NCI-H510A treated with DMSO at 0.1 percent for 48 hours (cell line): Measurements from ENCODE around the gene GAA.
A peak's percentile ranks its signal among the peaks of the same experiment; 100 is the strongest.
"Not testable (repeated sequence)": the region's sequence is repeated elsewhere in the genome, so short reads cannot be mapped to it uniquely, and the experiment has no call there.

Experiments used
- DNase-seq: peaks from one replicate; lab custom pipeline; 2025; lab: John Stamatoyannopoulos, UW

The GAA gene

DNA sequence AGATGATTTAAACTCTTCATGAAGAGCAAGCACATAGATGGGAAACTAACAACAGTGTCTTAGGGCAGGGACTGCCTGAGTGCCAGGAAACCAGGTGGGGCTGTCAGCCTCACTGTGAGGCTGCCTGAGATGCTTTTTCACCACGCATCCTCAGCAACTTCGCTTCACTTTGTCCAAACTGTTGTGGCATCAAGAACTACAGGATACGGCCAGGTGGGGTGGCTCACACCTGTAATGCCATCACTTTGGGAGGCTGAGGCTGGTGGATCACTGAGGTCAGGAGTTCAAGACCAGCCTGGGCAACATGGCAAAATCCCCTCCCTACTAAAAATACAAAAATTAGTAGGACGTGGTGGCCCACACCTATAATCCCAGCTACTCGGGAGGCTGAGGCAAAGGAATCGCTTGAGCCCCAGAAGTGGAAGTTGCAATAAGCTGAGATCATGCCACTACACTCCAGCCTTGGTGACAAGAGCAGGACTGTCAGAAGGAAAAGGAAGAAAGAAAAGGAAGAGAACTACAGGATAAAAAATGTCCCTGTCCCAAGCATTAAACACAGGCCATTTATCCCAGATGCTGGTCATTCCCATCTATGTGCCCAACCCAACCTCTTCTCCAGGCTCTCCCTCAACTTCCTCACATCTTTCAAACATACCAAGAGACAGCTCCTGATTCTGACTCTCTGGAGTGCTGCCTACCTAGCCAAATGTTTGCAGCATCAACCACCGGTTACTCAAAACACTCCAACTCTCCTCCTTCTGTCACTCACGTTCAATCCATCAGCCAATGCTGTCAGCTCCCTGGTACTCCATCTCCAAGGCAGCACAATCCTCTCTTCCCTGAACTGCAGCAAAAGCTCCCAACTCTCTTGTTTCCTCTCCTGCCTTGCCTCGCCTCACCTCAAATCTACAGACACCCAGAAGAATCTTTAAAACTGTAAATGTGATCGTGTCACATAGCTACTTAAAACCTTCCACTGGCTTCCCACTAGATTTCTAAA, 44.0 kb downstream of the GAA start:
- no peak for DNase-seq

DNA sequence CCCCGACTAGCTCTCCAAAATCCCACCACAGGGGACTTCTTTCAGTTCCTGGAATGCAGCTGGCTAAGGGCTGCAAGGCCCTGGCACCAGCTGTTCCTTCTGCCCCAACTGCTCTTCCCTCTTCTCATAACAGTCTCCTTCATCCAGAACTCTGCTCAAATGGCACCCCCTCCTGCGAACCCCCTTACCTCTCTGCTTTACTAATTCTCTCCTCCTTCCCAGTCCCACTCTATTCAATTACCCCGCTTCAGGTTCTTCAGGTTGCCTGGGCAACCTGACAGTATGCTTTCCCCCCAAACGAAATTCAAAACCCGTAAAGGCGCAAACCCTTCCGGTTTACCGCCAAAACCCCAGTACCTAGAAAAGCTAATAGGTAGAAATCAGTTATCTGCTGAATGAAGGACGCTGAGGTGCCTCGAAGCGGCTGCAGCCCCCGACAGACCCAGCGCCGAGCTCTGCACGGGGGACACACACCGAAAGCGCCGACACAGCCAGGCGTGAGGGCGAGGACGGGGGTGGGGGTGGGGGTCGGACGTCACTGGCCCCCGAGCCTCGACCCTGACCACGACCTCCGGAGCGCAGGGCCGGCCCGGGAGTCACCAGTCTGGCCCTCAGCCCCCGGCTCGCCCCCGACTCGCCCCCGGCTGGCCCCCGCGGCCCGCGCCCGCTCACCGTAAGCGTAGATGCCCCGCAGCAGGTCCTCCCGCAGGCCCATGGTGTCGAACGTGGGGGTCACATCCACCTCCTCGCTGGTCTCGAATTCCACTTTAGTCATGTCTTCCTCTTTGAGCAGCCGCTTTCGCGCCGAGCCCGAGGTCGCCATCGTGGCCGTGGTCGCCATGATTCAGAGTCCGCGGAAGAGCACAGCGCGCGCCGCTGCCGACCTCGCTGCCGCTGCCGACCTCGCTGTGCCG, 45.0 kb downstream of the GAA start:
- no peak for DNase-seq

DNA sequence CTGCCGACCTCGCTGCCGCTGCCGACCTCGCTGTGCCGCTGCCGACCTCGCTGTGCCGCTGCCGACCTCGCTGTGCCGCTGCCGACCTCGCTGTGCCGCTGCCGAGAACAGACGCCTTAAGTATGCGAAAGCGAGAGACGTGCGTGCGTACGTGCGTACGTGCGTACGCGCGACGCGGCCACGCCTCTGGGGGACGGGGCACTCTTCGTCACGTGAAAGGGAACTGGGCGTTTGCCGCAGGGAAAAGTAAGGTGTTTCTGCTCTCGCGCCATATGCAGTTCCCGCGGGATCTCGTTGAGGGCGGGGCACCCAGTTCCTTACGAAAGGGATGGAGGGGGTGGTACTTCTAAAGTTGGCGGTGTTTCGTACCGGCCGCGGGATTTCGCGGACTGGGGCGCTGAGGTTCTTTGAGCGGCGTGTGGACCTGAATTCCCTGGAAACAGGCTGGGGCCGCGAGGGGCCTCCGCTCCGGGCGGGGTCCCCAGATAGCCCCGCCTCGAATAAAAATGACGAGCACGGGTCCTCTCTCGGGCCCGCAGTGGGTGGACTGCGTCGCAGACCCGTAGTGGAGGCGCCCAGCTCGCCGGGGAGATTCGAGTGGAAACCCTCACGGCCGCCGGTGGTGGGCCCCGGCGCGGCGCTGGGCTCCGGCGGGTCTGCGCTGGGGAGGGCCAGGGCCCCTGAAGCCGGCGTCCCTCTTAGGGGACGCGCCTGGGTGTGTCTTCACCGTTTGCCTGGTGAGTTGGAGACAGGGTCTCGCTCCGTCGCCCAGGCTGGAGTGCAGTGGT, 45.8 kb downstream of the GAA start, which contains the start of gene EIF4A3:
TSS of gene EIF4A3 (minus strand) at position 94 of the 788 bp plus-strand sequence. CDS start 167 bp downstream, outside the sequence.
- peak; percentile 96 for DNase-seq

DNA sequence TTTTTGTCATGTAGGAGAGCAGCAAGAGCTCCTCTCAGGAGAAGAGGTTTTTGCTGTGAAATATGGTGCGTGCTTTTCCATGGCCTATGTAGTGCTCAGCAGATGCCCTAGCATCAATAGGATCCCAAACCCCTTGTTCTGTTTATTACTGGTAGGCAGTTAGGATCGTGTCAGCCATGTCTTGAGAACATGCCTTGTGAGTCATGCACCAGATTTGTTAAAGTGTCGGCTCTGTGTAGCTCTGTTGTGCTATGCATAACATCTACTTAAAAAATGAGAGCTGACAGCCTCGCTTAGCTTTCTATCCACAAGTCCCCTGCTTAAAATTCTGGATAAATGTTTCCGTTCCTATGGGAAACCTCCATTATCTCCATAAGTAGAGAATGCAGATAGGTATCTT, 50.0 kb downstream of the GAA start:
- DNase-seq: no peak

DNA sequence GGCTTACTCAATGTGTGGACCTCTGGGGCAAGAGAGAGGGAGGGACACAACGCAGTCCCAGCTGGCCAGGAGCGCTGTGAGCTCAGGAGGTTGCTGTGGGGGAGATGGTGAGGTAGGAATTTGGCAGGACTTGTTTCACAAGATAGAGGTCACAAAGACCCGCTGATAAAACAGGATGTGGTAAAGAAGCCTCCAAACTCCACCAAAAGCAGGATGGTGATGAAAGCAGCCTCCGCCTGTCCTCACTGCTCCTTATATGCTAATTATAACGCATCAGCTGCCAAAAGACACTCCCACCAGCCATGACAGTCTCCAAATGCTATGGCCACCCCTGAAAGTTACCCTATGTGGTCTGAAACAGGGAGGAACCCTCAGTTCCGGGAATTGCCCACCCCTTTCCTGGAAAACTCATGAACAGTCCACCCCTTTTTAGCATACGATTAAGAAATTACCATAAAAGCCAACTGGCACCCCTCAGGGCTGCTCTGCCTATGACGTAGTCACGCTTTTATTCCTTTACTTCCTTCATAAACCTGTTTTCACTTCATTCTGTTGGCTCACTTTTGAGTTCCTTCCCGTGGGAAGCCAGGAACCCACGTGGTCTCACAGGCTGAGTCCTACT, 50.8 kb downstream of the GAA start:
- DNase-seq: no peak

DNA sequence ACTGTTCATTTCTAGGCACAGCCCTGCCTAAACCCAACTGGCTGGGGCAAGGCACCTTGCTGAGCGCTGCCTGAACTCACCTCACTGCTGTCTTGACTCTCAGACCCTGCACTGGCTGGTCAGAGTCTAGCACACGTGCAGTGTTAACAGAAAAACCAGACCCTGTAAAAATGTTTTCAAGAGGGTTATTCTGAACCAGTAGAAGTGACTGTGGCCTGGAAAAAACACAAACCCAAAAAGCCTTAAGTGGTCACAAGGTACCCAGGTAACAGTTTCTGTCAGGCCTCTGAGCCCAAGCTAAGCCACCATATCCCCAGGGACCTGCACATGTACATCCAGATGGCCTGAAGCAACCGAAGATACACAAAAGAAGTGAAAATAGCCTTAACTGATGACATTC, 51.6 kb downstream of the GAA start:
- no peak for DNase-seq

DNA sequence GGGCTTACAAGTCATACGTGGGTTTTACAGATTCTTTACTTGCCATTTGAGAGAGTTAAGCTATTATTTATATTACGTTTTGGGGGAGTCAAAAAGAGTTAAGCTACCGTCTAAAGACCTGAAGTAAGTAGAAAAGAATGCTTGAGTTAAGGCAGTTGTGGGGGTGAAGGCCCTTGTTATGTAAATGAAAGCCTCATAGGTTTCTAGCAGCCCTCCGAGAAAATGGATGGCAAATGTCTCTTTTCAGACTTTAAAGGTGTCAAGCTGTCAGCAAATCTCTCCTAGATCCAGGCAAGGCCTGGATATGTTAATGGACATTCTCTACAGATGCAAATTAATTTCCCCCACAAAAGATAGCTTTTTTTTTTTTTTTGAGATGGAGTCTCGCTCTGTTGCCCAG, 52.8 kb downstream of the GAA start:
- DNase-seq: no peak

DNA sequence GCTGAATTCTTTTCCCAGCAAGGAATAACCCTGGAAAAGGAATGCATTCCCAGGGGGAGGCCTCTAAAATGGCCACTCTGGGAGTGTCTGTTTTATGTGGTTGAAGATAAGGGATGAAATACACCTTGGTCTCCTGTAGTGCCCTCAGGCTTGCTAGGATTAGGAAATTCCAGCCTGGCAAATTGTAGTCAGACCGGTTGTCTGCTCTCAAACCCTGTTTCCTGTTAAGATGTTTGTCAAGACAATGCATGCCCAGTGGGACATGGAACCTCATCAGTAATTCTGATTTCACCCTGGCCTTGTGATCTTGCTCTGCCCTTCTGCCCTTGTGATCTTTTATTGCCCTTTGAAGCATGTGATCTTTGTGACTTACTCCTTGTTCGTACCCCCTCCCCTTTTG, 54.2 kb downstream of the GAA start:
- DNase-seq: not testable (repeated sequence)

DNA sequence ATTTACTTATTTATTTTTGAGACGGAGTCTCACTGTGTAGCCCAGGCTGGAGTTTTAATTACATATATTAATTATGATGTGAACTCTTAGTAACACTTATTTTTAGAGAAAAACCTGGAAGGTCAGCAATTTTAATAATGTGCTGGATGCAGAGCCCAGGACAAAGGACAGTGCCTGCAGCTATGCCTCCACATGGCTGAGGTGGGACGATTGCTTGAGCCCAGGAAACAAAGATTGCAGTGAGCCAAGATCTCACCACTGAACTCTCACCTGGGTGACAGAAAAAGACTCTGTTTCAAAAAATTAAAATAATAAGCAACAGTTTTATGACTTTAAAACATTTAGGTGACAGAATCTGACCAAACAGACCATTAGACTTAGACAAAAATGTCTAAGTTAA, 57.5 kb downstream of the GAA start:
- DNase-seq: no peak

DNA sequence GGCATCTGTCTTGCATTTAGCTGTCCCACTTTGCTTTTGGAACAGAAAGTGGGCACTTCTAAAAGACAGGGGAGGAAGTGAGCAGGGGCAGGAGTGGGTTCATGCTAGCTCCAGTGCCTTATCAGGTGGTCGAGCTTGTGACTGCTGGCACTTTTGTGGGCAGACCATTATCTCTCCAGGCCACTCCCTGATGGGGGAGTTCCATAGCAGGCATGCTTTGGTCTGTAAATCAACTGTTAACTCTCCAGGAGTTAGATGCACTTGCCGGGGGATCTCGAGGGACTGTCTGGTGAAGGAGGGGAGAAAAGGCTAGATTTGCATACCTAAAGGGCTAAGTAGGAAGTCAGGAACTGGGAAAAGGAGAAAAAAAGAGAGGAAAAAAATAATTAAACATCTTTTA, 59.2 kb downstream of the GAA start:
- DNase-seq: no peak

DNA sequence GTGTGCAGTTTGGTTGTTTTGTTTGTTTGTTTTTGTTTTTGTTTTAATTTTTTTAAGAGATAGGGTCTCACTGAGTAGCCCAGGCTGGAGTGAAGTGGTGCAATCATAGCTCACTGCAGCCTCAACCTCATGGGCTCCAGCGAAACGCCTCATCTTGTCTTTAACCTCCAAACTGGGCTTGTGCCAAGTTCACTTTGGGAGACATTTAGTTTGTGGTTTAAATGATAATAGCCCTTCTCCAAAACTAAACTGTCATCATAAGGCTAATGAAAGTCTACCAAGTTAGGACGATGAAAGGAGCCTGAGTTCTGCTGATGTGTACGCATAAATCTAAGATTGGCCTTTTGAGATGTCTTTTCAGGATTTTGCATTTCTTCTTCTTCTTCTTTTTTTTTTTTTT, 62.0 kb downstream of the GAA start:
- DNase-seq: no peak

DNA sequence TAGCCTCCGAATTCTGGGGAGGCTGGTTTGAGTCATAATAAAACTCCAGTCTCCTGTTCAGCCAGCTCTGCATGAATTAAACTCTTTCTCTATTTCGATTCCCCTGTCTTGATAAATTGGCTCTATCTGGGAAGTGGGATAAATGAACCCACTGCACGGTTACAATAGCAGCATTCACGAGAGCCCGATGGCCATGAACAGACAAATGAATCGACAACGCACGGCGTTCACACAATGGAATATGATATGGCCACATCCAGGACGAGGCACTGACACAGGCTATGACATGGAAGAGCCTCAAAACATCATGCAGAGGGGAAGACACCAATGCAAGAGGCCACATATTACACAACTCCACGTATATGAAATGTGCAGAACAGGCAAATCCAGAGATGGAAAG, 62.8 kb downstream of the GAA start:
- no peak for DNase-seq

DNA sequence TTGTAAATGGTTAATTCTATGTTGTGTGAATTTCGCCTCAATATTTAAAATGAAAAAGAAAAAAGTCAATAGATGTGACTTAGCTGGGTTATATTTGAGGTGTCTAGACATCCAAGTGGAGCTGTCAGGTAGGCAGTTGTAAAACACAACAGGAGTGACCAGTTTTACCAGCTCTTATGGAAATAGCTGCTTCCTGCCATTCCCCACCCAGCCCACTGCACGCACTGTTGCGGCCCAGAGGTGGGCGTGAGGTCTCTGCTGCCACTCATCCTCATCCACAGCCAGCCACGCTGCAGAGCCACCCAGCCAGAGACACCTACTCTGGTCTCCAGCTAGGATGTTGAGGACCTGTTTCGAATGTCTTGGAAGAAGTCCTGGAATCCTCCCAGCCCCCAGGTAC, 65.1 kb downstream of the GAA start:
- no peak for DNase-seq

DNA sequence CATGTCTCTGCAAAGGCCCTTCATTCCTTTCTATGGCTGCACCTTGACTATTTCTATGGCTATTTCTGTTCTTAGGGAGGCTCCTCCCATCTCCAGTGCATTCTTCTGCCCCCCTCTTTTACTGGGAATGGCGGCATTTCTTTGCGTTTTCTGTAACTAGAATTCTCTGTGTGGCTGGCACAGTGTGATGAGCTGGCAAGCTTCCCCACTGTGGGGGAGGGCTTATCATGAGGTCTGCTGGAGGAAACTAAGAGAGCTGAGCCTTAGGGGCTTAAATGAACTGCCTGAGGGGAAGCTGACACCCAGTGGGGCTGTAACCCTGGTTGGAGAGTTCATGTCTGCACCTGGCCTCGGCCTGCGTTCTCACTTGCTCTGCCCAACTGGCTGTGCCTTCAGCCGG, 67.0 kb downstream of the GAA start:
- no peak for DNase-seq

DNA sequence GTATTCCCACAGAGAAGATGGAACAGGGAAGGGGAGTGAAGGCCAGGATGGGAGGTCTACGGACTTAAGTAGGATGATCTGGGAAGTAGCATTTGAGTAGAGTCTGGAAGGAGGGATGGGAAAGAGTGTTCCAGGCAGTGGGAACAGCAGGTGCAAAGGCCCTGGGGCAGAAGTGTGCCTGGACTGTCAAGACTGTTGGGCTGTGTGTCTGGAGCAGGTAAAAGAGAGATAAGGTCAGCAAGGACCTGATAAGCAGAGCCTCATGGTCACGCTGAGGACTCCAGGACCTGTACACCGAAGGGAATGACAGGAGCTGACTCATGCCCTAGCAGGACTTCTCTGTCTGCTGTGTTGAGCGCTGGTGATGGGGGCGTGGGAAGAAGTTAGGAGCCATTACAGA, 67.7 kb downstream of the GAA start:
- no peak for DNase-seq
